Keratinocyte (primary cell): ENCODE results near the gene CCDC170. TPM values are rescaled to one million over a fixed set of nuclear protein-coding genes. Genes with fewer than 3 reads are reported as not detected.

Experiments used
- DNase-seq: peaks from one replicate; pipeline ENCODE4 v3.0.0-alpha.2; 2011; ENCODE audit warnings: low read depth, missing footprints, low spot score
- FAIRE-seq: peaks from 2 replicates; lab custom pipeline; 2011; peaks lifted over from hg19 to GRCh38; lab: Jason Lieb, UNC
- H2AFZ ChIP-seq: 2 replicates; pipeline ENCODE4 v1.6.0; 2012; ENCODE audit warnings: low read length, control low read depth, inconsistent platforms; ENCODE audit not compliant: control insufficient read depth
- H3K27ac ChIP-seq: 2 replicates; pipeline ENCODE4 v1.5.1; 2011; ENCODE audit warnings: low read length; ENCODE audit not compliant: control insufficient read depth, insufficient read depth
- H3K27me3 ChIP-seq: 3 replicates; pipeline ENCODE4 v1.6.0; 2011; ENCODE audit warnings: low read length; ENCODE audit not compliant: control insufficient read depth, insufficient read depth; ENCODE audit errors: extremely low read depth
- H3K36me3 ChIP-seq, 2 experiments: 2 replicates in 1 of 2; 3 replicates in 1 of 2; pipeline ENCODE4 v1.5.1; 2011; ENCODE audit warnings: low read length in 2 of 2, mild to moderate bottlenecking in 1 of 2; ENCODE audit not compliant: control insufficient read depth in 2 of 2, insufficient read depth in 2 of 2; ENCODE audit errors: extremely low read depth in 1 of 2
- H3K4me1 ChIP-seq: 3 replicates; pipeline ENCODE4 v1.5.1; 2011; ENCODE audit warnings: low read length; ENCODE audit not compliant: control insufficient read depth, insufficient read depth; ENCODE audit errors: extremely low read depth
- H3K4me2 ChIP-seq: 3 replicates; pipeline ENCODE4 v1.6.0; 2011; ENCODE audit warnings: low read depth, low read length; ENCODE audit not compliant: control insufficient read depth, insufficient read depth; ENCODE audit errors: extremely low read depth
- H3K4me3 ChIP-seq, 3 experiments: fragments of 200-600 bp in 1 of 3; sonication (generic) in 1 of 3; 2 replicates in 2 of 3; 3 replicates in 1 of 3; pipeline ENCODE4 v1.5.1; 2011 to 2016; ENCODE audit warnings: low read length in 3 of 3, mild to moderate bottlenecking in 3 of 3, control low read depth in 2 of 3, inconsistent platforms in 1 of 3, low read depth in 1 of 3, mixed read lengths in 1 of 3, mixed run types in 1 of 3, moderate library complexity in 1 of 3; ENCODE audit not compliant: control insufficient read depth in 2 of 3, insufficient read depth in 2 of 3; ENCODE audit errors: extremely low read depth in 1 of 3
- H3K79me2 ChIP-seq: 2 replicates; pipeline ENCODE4 v1.6.0; 2012; ENCODE audit warnings: low read length; ENCODE audit not compliant: control insufficient read depth, insufficient read depth
- H3K9ac ChIP-seq: 3 replicates; pipeline ENCODE4 v1.6.0; 2011; ENCODE audit warnings: low read length; ENCODE audit not compliant: control insufficient read depth, insufficient read depth; ENCODE audit errors: extremely low read depth
- H3K9me1 ChIP-seq: 3 replicates; pipeline ENCODE4 v1.6.0; 2011; ENCODE audit warnings: low read length; ENCODE audit not compliant: control insufficient read depth, insufficient read depth; ENCODE audit errors: extremely low read depth
- H3K9me3 ChIP-seq: 2 replicates; pipeline ENCODE4 v1.5.1; 2012; ENCODE audit warnings: low read depth, low read length; ENCODE audit not compliant: control insufficient read depth
- H4K20me1 ChIP-seq: 3 replicates; pipeline ENCODE4 v1.6.0; 2011; ENCODE audit warnings: low read length; ENCODE audit not compliant: control insufficient read depth, insufficient read depth; ENCODE audit errors: extremely low read depth
- CTCF ChIP-seq, 3 experiments: IDR thresholded peaks in 1 of 3; conservative IDR thresholded peaks in 1 of 3; optimal IDR thresholded peaks in 1 of 3; 2 replicates in 2 of 3; 3 replicates in 1 of 3; pipeline versions ENCODE3 to v1.5.1; 2011; ENCODE audit warnings: low read length in 3 of 3, mild to moderate bottlenecking in 3 of 3, moderate library complexity in 2 of 3, control low read depth in 1 of 3, inconsistent platforms in 1 of 3; ENCODE audit not compliant: insufficient read depth in 2 of 3; ENCODE audit errors: extremely low read depth in 1 of 3
- EZH2 ChIP-seq: IDR thresholded peaks from one replicate; pipeline ENCODE4 v1.6.1; 2012; ENCODE audit warnings: inconsistent platforms, mild to moderate bottlenecking, low read length, moderate library complexity
- dilution Hi-C: fragments of 300-500 bp; cut with MboI; formaldehyde crosslinking; loops from one replicate; pipeline ENCODE4 v1.7.0; 2020; ENCODE audit warnings: low sequenced_read_pairs; ENCODE audit not compliant: extremely low pct_ligation_motif_present
- polyA plus RNA-seq, 5 experiments: library from polyadenylated mRNA; depleted of rRNA in 3 of 5; stranded (reverse) in 3 of 5; stranded (forward) in 1 of 5; unstranded in 1 of 5; fragments of >200 nt; gene quantifications; 1 replicate in 1 of 5; 2 replicates in 3 of 5; 3 replicates in 1 of 5; pipeline versions ENCODE4 v1.2.1 to v1.2.3, GENCODE V29; 2011 to 2012; ENCODE audit warnings: missing spikeins in 2 of 5, low read depth in 1 of 5, low replicate concordance in 1 of 5

The CCDC170 gene
- polyA plus RNA-seq, 1 donor (not counting 4 experiments of a cell fraction or from before 2014, with no cell fraction given) = 0.10 TPM

DNA sequence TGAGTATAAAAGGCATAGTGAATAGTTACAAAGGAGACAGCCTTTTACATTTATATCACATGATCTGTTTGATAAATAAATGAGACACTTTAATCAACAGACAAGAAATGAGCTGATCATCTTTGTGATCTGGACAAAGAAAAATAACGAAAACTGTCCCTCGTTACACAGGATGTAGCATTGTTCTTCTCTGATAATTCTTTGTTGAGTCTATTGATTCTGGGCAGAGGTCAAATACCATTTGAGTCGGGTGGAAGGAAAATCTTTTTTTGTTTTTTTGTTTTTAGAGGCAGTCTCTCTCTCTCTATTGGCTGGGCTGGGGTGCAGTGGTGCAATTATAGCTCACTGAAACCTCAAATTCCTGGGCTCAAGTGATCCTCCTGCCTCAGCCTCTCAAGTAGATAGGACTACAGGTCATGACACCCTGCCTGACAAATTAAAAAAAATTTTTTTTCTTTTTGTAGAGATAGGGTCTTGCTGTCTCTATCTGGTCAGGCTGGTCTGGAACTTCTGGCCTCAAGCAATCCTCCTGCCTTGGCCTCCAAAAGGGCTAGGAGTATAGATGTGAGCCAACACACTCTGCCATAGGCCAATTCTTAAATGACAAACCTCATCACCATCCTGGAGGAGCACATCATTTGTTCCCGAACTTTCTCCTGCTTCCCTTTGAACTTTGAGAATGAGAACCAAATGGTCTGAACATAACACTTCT, 41.8 kb downstream of the CCDC170 start:
- no peaks in the 10 kb centered on the region for H4K20me1 ChIP-seq
- H3K9me3 ChIP-seq = peaks cover 2% of the 10 kb centered on the region
- H3K27me3 ChIP-seq = no peaks in the 10 kb centered on the region
- no peak overlapping the region for H3K9ac ChIP-seq
- no peak overlapping the region for H3K27ac ChIP-seq
- DNase-seq (no peak), FAIRE-seq (no peak)
- H3K4me2 ChIP-seq = no peak overlapping the region
- TF ChIP-seq EZH2 = no peak
- TF ChIP-seq CTCF (optimal IDR thresholded peaks at IDR 0.05 in 1 of 3, IDR thresholded peaks at IDR 0.05 in 1 of 3, conservative IDR thresholded peaks at IDR 0.05 in 1 of 3; ENCODE audit: extremely low read depth in 1 of 3, insufficient read depth in 2 of 3, low read length in 3 of 3) = no peak
- H3K9me1 ChIP-seq = no peaks in the 10 kb centered on the region
- no peaks in the 10 kb centered on the region for H3K4me1 ChIP-seq
- H3K36me3 ChIP-seq = no peaks in the 10 kb centered on the region
- dilution Hi-C loops = no loop called here
- H3K79me2 ChIP-seq = no peaks in the 10 kb centered on the region
- H3K4me3 ChIP-seq = no peak overlapping the region
- H2AFZ ChIP-seq = no peak overlapping the region

DNA sequence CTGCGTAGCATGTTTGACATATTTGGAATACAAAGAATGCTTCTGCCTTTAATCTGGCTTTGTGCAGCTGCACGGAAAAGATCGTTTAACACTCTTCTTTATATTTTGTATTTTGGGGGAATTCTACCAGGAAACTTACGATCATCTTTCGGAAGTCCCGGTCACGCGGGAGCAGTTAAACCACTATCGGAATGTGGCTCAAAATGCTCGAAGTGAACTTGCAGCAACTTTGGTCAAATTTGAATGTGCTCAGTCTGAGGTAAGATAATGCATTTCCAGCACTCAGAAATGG, 42.3 kb downstream of the CCDC170 start:
- Histone ChIP-seq H4K20me1 (no peaks in the 10 kb centered on the region), H3K27me3 (no peaks in the 10 kb centered on the region), H3K27ac (no peak overlapping the region), H3K9ac (no peak overlapping the region), H3K9me1 (no peaks in the 10 kb centered on the region), H3K36me3 (no peaks in the 10 kb centered on the region), H3K4me2 (no peak overlapping the region), H3K79me2 (no peaks in the 10 kb centered on the region), H3K4me1 (no peaks in the 10 kb centered on the region), H2AFZ (no peak overlapping the region), H3K9me3 (peaks cover 2% of the 10 kb centered on the region), H3K4me3 (no peak overlapping the region)
- no peak for FAIRE-seq
- no peak for DNase-seq
- dilution Hi-C loops = no loop called here
- TF ChIP-seq CTCF (optimal IDR thresholded peaks at IDR 0.05 in 1 of 3, IDR thresholded peaks at IDR 0.05 in 1 of 3, conservative IDR thresholded peaks at IDR 0.05 in 1 of 3; ENCODE audit: extremely low read depth in 1 of 3, insufficient read depth in 2 of 3, low read length in 3 of 3) = no peak
- TF ChIP-seq EZH2 = no peak
